Activated naive CD8-positive, alpha-beta T cell treated with anti-CD3 and anti-CD28 coated beads, Interleukin-2, amount 50 U/mL, for 16 hours (primary cell): Measurements from ENCODE around the gene CEP85L.
A peak's percentile ranks its signal among the peaks of the same experiment; 100 is the strongest.

Experiments
- DNase-seq: peaks from one replicate; pipeline ENCODE4 v3.0.0-alpha.2; 2020; ENCODE audit warnings: low read depth, low spot score

CEP85L gene

DNA sequence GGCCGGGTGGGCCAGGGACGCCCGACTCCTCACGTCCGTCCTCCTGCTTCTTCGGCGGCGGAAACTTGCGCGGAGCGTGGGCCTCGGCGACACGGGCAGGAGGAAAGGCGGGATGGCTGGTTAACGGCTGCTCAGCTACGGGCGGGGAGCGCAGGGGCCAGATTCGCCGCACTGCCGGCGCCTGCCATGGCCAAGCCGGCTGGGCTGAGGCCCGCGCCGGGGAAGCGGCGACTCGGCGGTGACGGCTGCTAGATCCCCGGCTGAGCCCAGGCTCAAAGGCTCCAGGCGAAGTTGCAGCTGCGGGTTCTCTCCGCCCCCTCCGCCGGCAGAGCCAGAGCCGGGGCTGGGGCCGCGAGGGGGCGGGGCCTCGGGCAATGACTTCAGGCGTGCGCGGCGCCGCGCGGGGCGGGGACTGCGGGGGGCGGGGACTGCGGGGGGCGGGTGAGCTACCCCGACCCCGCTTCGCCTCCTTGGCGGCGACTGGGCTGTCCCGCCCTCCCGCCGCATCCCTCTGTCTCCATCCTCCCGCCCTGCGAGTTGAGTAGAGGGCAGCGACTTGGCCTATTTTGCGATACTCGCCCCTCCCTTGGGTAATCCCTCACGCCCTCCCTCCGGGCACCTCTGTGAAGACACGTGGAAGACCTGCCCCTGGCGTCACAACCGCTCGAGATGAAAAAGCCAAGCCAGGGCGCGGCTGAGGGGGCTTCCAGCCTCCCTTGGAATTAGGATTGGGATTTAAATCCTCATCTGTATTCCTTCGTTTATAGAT is at the start of gene CEP85L:
Gene CEP85L (minus strand): TSS at position 310 of the 769 bp plus-strand sequence. CDS start 322 bp downstream, outside the sequence.
- DNase-seq: peak; percentile 81

DNA sequence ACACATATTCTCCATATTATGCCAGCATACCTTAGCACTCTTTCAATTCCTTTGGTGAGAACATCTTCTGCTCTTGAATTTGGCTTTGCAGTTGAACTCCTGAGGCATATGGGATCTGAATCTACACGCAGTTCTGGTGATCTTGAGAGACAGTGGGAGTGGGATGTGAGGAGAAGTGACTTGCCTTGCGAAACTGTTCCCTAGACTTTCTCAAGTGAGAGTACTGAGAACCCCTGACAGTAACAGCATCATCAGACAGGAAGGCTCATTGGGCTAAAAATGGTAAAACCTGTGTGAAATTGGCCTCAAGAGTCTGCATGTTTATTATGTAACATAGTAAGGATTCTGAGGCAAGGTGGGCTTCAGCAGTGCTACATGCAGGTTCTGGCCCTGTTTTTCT is 49.1 kb upstream of the CEP85L start:
- no peak for DNase-seq

DNA sequence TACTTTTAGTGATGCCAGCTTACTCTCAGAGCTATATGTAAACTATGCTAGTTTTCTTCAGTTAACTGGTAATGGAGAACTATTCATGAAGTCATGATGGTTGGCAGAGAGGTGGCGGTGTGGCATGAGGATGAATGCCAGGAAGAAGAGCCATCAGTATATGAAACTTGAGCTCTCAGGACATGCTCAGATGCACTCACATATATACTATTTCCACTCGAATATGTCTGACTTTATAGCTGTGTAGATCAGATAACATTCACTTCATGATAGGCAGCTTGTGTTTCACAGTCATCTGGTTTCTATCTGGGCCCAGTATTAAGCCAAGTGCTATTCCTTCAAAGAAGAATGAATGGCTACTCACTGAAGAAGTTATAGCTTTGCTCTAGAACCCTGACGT is 46.2 kb upstream of the CEP85L start:
- DNase-seq: no peak

DNA sequence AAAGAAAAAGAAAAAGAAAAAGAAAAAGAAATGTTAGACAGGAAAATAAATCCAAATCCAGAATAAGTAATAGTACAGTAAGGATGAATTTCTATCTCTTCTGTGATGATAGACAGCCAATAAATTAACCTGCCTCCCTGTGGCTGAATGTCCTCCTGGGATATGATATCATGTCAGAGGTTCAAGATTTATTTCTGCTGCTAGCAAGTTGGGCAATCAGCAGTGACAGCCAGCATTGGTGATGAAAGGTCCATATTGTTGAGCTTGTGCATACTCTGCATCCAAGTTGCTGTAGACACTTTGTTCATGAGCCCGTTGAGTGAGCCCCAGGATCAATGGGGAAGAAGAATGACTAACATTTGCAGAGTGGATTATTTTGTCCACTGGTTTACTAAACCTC is 44.9 kb upstream of the CEP85L start:
- no peak for DNase-seq

DNA sequence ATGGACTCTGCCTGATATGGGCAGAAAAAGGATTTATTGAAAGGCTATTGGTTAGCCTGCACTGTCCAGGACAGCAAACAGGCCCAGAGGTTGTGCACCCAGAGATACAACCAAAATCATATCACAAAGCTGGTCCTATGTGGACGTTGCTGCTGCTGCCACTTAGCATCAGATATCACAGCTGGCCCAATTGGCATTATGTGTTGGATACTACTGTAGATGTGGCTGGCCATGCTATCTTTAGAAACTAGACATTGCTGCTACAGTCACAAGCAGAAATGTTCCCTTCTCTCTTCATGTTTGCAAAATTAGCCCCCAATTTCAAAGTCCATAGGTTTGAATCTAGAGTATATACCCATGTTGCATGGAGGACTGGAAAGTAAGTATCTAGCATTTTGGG is 42.2 kb upstream of the CEP85L start:
- DNase-seq: no peak

DNA sequence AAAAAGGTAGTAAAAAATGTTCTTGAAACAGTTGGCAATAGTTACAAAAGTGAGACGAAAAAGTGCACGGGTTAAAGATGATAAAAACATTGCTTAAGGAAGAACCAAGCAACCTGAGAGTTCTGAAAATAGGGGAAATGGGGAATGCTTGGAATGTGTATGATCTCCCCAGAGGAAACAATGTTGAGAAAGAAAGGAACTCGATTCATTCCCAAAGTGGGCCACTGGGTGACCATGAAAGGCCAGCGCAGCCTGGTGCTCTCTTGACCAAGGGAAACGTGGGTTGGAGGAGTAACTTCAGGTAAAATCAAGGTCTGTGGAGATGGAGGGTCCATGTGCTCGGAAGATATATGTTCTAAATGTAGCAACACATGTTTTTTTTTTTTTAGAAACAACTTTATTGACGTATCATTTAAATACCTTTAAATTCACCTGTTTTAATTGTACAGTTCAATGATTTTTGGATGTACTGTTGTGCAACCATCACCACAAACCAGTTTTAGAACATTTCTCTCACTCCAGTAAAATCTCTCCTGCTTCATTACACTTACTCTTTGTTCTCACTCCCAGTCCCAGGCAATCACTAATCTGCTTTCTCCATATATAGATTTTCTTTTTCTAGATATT is 34.5 kb upstream of the CEP85L start:
- no peak for DNase-seq

DNA sequence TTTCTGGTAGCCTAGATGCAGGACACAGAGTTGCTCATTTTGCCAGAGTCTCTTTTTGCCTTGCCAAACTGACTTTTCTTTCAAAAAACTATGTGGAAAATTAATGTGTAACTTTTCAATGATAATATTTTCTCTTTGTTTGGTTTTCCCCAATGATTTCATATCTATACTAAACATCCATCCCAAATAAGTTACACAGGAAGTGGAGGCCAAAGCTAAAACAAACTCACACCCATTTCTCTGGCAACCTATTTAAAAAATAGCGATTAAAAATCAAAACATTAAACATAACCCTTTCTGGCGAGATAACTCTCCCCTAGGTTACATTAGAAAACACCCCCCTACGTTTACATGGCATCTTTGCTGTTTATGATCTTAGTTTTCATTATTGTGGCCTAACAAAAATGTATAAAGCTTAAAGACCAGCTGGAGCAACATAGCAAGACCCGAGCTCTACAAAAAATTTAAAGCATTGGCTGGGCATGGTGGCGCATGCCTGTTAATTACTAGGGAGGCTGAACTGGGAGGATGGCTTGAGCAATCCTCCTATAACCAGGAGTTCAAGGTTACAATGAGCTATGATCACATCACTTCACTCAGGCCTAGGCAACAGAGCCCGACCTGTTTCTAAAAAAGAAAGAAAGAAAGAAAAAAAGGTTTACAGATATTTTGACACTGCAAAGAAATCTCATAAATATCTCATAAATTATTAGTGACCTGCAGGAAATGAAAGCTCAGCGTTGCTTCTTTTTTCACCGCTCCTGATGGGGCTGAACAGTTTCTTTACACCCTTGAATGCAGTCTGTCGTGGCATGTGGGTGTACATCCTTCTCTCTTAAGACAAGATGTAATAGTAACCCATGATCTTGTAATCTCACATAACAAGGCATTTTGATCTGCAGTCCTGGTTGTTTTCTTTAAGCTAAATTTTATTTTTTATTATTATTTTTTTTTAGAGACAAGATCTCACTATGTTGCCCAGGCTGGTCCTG is 32.8 kb upstream of the CEP85L start:
- no peak for DNase-seq

DNA sequence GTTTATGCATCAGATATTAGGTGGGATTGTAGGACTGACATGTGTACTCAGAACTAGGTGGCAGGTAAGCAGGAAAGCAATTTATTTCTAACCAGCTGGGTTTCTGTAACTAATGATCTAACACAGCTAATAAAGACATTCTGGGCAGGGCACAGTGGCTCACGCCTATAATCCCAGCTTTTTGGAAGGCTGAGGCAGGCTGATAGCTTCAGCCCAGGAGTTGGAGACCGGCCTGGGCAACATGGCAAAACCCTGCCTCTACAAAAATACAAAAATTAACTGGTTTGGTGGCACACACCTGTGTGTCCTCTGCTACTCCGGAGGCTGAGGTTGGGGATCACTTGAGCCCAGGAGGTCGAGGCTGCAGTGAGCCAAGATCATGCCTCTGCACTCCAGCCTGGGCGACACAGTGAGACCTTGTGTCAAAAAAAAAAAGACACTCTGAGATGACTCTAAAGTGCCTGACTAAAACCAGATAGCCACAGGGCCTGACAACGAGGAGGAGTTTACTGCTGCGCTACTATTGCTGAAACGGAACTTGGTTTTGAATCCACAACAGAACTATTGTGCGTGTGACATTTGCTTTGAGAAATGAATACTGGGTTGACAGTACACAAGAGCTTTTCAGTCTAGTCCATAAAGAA is 29.2 kb upstream of the CEP85L start:
- no peak for DNase-seq

DNA sequence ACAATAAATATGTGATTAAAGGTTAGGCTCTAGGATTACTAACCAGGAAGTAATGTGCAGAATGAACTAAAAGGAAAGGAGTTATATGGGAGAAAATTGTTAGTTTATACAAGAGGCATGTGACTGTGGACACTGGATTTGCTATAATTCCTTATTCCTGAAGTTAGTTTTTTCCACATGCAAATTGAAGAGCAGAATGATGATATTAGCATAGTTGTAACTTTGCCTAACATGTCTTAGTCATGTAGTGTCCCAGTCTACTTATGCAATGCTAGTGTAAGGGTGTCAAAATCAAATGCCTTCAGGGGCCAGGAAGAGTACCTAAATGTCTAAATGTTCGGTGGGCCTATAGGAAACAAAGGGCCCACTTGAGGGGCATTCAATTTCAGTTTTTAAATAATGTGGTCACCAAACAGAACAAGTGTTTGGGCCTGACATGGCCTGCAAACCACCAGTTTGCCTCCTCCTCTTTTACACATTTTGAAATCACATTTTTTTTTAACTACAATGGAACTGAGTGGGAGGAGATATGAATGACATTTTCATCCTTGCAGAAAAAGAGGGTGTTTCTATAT is 28.0 kb upstream of the CEP85L start:
- no peak for DNase-seq

DNA sequence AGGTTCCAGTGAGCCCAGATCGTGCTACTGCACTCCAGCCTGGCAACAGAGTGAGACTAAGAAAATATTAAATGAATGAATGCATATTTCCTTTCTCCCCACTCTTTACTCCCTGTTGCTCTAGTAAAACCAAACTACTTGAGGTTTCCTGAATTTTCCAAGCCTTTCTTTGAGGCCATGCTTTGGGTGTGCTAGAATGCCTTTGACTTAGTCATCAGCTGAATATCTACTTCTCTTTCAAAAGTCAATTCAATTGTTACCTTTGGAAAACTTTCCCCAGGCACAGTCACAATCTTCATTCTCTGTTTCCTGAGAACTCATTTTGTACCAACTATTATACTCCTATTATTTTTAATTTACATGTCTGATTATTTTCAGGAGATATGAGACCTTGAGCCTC is 27.5 kb upstream of the CEP85L start:
- no peak for DNase-seq

DNA sequence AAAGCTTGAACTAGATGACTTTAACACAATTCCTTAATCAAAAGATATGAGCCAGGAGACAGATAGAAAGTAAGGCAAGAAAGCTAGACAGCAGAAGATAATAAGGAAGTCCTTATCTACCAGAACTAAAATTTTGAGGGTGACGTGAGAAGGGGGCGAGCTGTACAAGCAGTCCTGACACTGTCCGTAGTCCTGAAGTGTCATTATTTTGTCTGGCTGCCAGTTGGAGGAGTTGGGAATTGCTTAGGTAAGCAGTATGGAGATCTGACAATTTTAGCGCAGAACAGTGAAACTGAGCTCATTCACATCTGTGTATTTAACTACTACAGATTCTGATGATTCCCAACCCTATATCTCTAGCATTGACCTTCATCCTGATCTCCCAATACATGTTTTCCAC is 25.8 kb upstream of the CEP85L start:
- DNase-seq: no peak

DNA sequence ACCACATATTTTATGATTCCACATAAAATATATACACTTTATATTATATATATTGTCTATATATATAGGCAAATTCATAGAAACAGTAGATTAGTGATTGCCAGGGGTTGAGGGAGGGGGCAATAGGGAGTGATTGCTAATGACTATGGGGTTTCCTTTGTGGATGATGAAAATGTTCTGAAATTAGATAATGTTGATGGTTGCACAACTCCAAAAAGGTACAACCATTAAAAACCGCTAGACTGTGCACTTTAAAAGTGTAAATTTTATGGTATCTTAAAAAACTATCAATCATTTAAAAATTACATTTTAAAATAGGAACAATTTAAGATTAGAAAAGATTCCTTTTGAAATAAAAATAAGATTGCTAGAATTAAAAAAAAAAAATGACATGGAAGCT is 23.8 kb upstream of the CEP85L start:
- no peak for DNase-seq

DNA sequence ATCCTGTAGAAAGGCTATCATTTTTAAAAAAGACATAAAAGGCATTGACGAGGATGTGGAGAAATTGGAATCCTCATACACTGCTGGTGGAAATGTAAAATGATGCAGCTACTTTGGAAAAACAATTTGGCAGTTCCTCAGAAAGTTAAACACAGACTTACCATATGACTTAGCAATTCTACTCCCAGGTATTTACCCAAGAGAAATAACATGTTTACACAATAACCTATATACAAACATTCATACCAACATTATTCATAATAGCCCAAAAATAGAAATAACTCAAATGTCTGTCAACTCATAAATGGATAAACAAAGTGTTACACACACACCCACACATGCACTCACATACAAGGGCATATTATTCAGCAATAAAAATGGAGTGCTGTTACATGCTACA is 23.4 kb upstream of the CEP85L start:
- DNase-seq: no peak

DNA sequence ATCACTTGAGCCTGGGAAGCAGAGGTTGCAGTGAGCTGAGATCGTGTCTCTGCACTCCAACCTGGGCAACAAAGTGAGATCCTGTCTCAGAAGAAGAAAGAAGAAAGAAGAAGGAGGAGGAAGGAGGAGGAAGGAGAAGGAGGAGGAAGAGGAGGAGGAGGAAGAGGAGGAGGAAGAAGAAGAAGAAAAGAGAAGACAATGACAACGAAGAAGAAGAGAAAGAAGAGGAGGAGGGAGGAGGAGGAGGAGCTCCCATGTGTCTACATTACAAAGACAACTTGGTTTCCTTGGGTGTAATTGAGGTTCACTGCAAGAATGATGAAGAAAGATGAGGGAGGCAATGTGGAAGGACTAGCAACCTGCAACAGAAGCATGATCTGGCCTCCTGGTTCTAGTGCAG is 21.3 kb upstream of the CEP85L start:
- DNase-seq: no peak

DNA sequence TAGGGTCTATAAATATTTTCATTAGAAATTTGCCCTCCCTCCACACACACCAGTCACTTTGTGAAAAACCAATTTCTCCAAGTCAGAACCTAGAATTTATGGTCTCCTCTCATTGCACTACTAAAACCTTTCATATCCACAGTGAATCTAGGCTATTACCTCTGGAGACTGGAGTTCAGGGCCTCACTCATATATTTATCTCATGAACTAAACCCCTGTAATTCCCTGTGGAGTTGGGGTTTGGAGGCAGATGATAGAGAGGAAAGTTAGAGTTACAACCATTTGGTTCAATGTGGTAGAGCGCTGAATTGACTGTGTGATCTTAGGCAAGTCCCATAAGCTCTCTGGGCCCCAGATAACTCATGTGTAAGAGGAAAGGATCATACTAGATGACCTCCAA is 18.2 kb upstream of the CEP85L start:
- DNase-seq: no peak

DNA sequence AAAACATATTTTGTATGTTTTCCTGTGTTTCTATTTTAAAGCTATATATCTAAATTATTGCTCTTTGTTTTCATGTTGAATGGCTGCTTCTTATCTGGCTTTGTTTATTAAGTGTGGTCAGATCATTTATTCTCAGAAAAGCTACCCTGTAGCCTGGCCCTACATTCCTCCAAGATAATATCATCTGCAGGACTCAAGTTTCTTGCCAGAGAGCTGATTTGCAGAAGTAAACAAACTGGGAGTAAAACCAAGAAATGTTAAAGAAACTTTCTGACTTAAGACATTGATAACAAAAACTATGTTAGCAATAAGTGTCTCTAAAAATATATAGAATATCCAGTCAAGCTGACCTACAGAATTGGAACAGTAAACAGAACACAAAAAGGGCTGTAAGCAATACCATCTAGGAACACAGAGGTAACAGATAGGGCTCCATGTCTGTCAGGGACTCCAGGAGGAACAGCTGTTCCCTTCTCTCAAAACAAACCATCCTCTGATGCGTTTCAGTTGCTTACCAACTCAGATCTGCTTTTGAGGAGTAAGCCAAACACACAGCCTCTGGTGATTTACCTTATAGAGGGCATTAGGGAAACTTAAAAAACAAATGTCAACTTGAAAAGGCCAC is 17.5 kb upstream of the CEP85L start:
- no peak for DNase-seq

DNA sequence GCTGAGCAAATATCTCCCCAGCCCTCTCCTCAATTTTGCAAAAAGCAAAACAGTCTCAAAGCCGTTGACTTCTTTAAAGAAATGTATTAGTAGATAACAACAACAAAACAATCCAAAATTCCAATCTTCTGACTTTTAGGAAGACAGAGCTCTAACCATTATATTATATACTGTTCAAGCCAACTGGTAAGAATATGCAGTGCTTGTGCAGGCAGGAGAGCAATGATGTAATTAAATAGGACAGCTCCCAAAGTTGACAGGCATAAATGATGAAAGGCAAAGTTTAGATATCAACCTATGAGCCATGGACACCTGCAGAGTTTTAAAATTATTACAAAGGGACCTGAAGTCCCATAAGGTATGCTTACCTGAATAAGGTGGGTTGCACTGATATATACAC is 16.6 kb upstream of the CEP85L start:
- no peak for DNase-seq

DNA sequence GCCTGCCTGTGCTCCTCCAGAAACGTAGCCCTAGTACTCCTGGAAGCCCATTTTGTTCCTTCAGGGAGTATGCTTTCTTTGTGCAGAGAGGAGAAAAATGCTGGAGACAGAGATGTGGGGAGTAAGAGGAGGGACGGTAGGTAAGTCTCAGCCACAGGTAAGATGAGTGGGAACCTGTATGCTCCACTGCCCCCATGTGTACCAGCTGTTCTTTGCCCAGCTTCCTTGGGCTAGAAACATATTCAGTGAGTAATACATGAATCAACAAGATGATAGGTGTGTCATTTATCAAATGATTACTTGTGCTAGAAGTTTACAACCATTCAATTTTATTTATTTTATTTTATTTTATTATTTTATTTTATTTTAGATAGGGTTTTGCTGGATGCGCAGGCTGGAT is 13.6 kb upstream of the CEP85L start:
- DNase-seq: no peak

DNA sequence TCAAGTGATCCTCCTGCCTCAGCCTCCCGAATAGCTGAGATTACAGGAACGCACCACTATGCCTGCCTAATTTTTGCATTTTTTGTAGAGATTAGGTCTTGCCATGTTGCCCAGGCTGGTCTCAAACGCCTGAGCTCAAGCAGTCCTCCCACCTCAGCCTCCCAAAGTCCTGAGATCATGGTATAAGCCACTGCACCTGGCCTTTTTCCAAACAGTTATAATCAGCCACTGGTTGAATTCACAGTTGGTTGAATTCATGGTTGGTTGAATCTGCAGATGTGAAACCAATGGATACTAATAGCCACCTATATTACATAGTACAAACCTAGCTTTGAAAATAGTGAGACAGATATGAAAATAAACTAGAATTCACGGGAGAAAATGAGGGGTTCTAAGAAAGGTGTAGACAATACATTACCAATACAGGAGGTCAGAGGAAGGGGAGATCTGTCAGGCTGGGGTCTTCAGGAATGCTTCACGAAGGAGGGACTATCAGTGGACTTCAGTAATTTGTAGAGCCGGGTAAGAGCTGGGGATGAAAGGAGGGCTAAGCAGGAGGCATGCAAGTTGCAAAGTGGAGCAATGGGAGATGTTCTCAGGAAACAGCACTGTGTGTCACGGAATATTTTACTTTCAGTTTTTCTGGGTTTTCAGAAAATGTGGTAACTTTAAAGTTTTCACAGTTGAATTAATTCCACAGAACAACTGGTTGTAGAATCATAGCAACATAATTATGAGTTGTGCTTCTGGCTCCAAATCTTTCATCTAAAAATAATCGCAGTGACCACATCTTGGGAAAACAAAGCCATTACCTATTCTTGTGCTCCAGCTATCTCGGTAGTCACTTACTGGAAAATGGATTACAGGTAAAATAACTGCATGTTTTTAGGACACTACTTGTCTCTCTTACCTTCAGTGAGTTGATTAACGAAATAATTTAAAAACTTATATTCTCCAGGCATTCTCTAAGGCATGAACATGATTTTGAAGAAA is 12.9 kb upstream of the CEP85L start:
- DNase-seq: no peak

DNA sequence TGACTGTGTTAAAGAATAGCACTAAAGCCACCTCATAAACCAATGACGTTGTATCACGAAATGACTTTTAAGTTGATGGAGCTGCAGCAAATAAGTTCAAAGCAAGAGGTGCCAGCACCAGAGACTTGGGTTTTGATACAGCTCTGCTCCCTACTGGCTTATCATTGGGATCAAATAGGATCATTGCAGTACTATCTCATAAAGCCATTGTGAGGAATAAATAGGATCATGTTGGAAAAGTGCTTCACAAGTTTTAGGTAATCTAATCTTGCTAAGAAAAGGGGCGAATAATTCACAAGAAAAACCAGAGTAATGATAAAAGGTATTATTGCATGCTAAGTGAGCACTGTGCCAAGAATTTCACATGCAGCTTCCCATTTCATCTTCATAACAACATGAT is 10.4 kb upstream of the CEP85L start:
- no peak for DNase-seq
